ENCODE data around the gene LY9. TPM values are rescaled to one million over a fixed set of nuclear protein-coding genes. Genes with fewer than 3 reads are reported as not detected.

The LY9 gene
- total and polyA plus RNA-seq, 9 of the 15 experiments (the other 6 are each of a cell fraction or from before 2014, with no cell fraction given) = not detected

DNA sequence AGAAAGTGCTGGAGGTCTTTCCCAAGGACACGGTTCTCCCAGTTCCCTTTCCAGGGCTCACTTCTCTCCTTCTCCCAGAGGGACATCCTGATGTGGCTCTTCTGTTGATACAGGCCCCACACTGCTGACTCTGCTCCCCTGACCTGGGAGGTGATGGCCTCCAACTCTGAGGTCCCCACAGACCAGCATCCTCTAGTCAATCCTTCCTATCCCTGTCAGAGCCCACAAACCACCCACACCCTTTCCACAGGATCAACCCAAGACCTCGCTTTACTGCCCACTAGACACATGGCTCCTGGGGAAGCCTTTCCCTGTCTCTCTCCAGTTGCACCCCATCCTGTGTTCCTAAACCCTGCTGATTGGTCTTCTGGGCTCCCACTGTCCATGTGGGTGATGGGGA lies 45.4 kb upstream of the LY9 start:
- in situ Hi-C loops (cut with MboI) (no loop called here), intact Hi-C loops (cut with micrococcal nuclease) (no loop called here)
- DNase-seq (ENCODE audit: extremely low read depth in 1 of 4, low spot score in 3 of 4) (no peak), FAIRE-seq (no peak), ATAC-seq (no peak)
- Histone ChIP-seq H3K9me3 (replicated peaks; ENCODE audit: control insufficient read depth, insufficient read depth, low read depth, low read length) (no peaks in the 10 kb centered on the region), H3K9ac (ENCODE audit: insufficient read depth in 1 of 2, low read depth in 2 of 2, low read length in 2 of 2) (no peak overlapping the region), H3K36me3 (ENCODE audit: control insufficient read depth, insufficient read depth, low read length) (no peaks in the 10 kb centered on the region), H3K79me2 (ENCODE audit: control insufficient read depth, insufficient read depth, low read length) (no peaks in the 10 kb centered on the region), H4K20me1 (replicated peaks; ENCODE audit: control insufficient read depth, insufficient read depth, low read length) (no peaks in the 10 kb centered on the region), H3K4me1 (replicated peaks in 1 of 2; ENCODE audit: control insufficient read depth in 2 of 2, insufficient read depth in 2 of 2, low read length in 2 of 2) (no peaks in the 10 kb centered on the region), H3K27me3 (ENCODE audit: control insufficient read depth in 2 of 2, insufficient read depth in 2 of 2, low read length in 2 of 2) (peaks cover 10 to 16% of the 10 kb centered on the region in 2 experiments; a peak in 2 of 5 replicates), H3K4me3 (no peak overlapping the region), H3K27ac (ENCODE audit: extremely low read depth, low read depth, low read length) (no peak overlapping the region), H3K9me1 (ENCODE audit: control insufficient read depth, insufficient read depth, low read length) (no peaks in the 10 kb centered on the region), H3K4me2 (ENCODE audit: insufficient read depth, low read length) (no peak overlapping the region), H2AFZ (ENCODE audit: low read depth, low read length) (no peak overlapping the region)
- POLR2A ChIA-PET = no interaction called here
- CTCF ChIA-PET (ENCODE audit: low intra/inter-chr PET ratio) = no interaction called here
- no TSS peak for BruUV-seq (replicated peaks)
- 0% methylated on average over 2 of the region's 2 CpGs for WGBS (ENCODE audit: insufficient coverage, low coverage, missing lambda C conversion rate)
- no peak for TF ChIP-seq COPS2 (conservative IDR thresholded peaks at IDR 0.05)

GRCh38 chr1:160752406-160752805 lies 43.6 kb upstream of the LY9 start:
- H3K9ac ChIP-seq (ENCODE audit: insufficient read depth in 1 of 2, low read depth in 2 of 2, low read length in 2 of 2) = no peak overlapping the region
- no peak overlapping the region for H2AFZ ChIP-seq (ENCODE audit: low read depth, low read length)
- in situ Hi-C loops (cut with MboI) (no loop called here), intact Hi-C loops (cut with micrococcal nuclease) (no loop called here)
- no TSS peak for BruUV-seq (replicated peaks)
- POLR2A ChIA-PET = interaction anchor here (0.9 kb wide), 2 partner anchors 8 to 24 kb away, joined by 3 read pairs; no protein-coding TSS in a partner anchor
- ATAC-seq (no peak), DNase-seq (ENCODE audit: extremely low read depth in 1 of 4, low spot score in 3 of 4) (no peak), FAIRE-seq (no peak)
- H4K20me1 ChIP-seq (replicated peaks; ENCODE audit: control insufficient read depth, insufficient read depth, low read length) = no peaks in the 10 kb centered on the region
- H3K9me3 ChIP-seq (replicated peaks; ENCODE audit: control insufficient read depth, insufficient read depth, low read depth, low read length) = no peaks in the 10 kb centered on the region
- no peaks in the 10 kb centered on the region for H3K9me1 ChIP-seq (ENCODE audit: control insufficient read depth, insufficient read depth, low read length)
- 0% methylated on average over 3 of the region's 3 CpGs for WGBS (ENCODE audit: insufficient coverage, low coverage, missing lambda C conversion rate)
- H3K4me2 ChIP-seq (ENCODE audit: insufficient read depth, low read length) = no peak overlapping the region
- CTCF ChIA-PET (ENCODE audit: low intra/inter-chr PET ratio) = no interaction called here
- no peaks in the 10 kb centered on the region for H3K79me2 ChIP-seq (ENCODE audit: control insufficient read depth, insufficient read depth, low read length)
- no peaks in the 10 kb centered on the region for H3K4me1 ChIP-seq (replicated peaks in 1 of 2; ENCODE audit: control insufficient read depth in 2 of 2, insufficient read depth in 2 of 2, low read length in 2 of 2)
- peaks cover 10 to 16% of the 10 kb centered on the region in 2 experiments; a peak in 2 of 5 replicates for H3K27me3 ChIP-seq (ENCODE audit: control insufficient read depth in 2 of 2, insufficient read depth in 2 of 2, low read length in 2 of 2)
- H3K36me3 ChIP-seq (ENCODE audit: control insufficient read depth, insufficient read depth, low read length) = no peaks in the 10 kb centered on the region
- no peak overlapping the region for H3K27ac ChIP-seq (ENCODE audit: extremely low read depth, low read depth, low read length)
- no peak overlapping the region for H3K4me3 ChIP-seq
- TF ChIP-seq ZNF830 (CRISPR knock-in tag; IDR thresholded peaks at IDR 0.05) (no peak), ZFP1 (CRISPR knock-in tag; IDR thresholded peaks at IDR 0.05) (no peak), MCM3 (IDR thresholded peaks at IDR 0.05) (no peak), HNRNPL (IDR thresholded peaks at IDR 0.05; ENCODE audit: low read depth, low read length) (no peak), ZNF584 (CRISPR knock-in tag; IDR thresholded peaks at IDR 0.05; ENCODE audit: low read depth) (no peak), FOXO4 (CRISPR knock-in tag; IDR thresholded peaks at IDR 0.05) (no peak), POU5F1 (IDR thresholded peaks at IDR 0.05; ENCODE audit: borderline replicate concordance, low read depth, low read length, partially characterized antibody) (no peak), TAF1 (IDR thresholded peaks at IDR 0.05; ENCODE audit: control insufficient read depth, extremely low read depth, insufficient read depth, low read length, severe bottlenecking) (no peak)
- TF ChIP-seq, protein P1, sequence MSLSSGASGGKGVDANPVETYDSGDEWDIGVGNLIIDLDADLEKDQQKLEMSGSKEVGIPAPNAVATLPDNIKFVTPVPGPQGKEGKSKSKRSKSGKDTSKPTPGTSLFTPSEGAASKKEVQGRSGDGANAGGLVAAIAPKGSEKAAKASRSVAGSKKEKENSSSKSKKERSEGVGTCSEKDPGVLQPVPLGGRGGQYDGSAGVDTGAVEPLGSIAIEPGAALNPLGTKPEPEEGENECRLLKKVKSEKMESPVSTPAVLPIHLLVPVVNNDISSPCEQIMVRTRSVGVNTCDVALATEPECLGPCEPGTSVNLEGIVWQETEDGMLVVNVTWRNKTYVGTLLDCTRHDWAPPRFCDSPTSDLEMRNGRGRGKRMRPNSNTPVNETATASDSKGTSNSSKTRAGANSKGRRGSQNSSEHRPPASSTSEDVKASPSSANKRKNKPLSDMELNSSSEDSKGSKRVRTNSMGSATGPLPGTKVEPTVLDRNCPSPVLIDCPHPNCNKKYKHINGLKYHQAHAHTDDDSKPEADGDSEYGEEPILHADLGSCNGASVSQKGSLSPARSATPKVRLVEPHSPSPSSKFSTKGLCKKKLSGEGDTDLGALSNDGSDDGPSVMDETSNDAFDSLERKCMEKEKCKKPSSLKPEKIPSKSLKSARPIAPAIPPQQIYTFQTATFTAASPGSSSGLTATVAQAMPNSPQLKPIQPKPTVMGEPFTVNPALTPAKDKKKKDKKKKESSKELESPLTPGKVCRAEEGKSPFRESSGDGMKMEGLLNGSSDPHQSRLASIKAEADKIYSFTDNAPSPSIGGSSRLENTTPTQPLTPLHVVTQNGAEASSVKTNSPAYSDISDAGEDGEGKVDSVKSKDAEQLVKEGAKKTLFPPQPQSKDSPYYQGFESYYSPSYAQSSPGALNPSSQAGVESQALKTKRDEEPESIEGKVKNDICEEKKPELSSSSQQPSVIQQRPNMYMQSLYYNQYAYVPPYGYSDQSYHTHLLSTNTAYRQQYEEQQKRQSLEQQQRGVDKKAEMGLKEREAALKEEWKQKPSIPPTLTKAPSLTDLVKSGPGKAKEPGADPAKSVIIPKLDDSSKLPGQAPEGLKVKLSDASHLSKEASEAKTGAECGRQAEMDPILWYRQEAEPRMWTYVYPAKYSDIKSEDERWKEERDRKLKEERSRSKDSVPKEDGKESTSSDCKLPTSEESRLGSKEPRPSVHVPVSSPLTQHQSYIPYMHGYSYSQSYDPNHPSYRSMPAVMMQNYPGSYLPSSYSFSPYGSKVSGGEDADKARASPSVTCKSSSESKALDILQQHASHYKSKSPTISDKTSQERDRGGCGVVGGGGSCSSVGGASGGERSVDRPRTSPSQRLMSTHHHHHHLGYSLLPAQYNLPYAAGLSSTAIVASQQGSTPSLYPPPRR (CRISPR knock-in tag; IDR thresholded peaks at IDR 0.05; ENCODE audit: borderline replicate concordance) = no peak

Measured in K562 (cell line).